Regular cardiac myocyte (primary cell): ENCODE results near the gene WNT6. TPM values are rescaled to one million over a fixed set of nuclear protein-coding genes. Genes with fewer than 3 reads are reported as not detected.

Experiments
- total RNA-seq: library from RNA; depleted of rRNA; stranded (reverse); fragments of >200 nt; gene quantifications from 2 replicates; pipeline ENCODE4 v1.2.3, GENCODE V29; 2014

The WNT6 gene
- total RNA-seq = not detected in 2 replicates

GRCh38 chr2:218859556-218859987, at the start of gene WNT6:
TSS of gene WNT6 (plus strand) at chr2:218859805. CDS start at chr2:218860038, 233 bp downstream.

GRCh38 chr2:218831378-218831990, 28.1 kb upstream of the WNT6 start, which contains the start of gene PRKAG3:
TSS of gene PRKAG3 (minus strand) at chr2:218831803.

GRCh38 chr2:218880102-218880858, 20.7 kb downstream of the WNT6 start, which contains the start of gene WNT10A:
TSS of gene WNT10A (plus strand) at chr2:218880852. CDS start at chr2:218880996, 144 bp downstream.

Other genes with a start within 250 kb of the WNT6 start
- 4.8 and 7.5 TPM in 2 replicates for gene ZNF142, start 200.2 kb upstream of the WNT6 start, total RNA-seq
- gene BCS1L, start 200.1 kb upstream of the WNT6 start, total RNA-seq = 22.8 and 59.8 TPM in 2 replicates
- 24.5 and 33.2 TPM in 2 replicates for gene RNF25, start 187.8 kb upstream of the WNT6 start, total RNA-seq
- 11.9 and 41.7 TPM in 2 replicates for gene STK36, start 187.7 kb upstream of the WNT6 start, total RNA-seq
- 2.8 and 8.1 TPM in 2 replicates for gene TTLL4, start 149.0 kb upstream of the WNT6 start, total RNA-seq
- gene CYP27A1, start 77.7 kb upstream of the WNT6 start, total RNA-seq = 0.58 and 2.0 TPM in 2 replicates
- under 0.01 TPM in 1 of 2 replicates, not detected in the other for gene PRKAG3, start 28.0 kb upstream of the WNT6 start, total RNA-seq
- under 0.01 and 0.19 TPM in 2 replicates for gene WNT10A, start 21.0 kb downstream of the WNT6 start, total RNA-seq
- not detected in 2 replicates for gene CDK5R2, start 99.9 kb downstream of the WNT6 start, total RNA-seq
- not detected in 2 replicates for gene FEV, start 125.4 kb downstream of the WNT6 start, total RNA-seq
- gene CRYBA2, start 133.6 kb downstream of the WNT6 start, total RNA-seq = not detected in 2 replicates
- gene CFAP65, start 181.7 kb downstream of the WNT6 start, total RNA-seq = not detected in 2 replicates
- gene IHH, start 201.1 kb downstream of the WNT6 start, total RNA-seq = not detected in 2 replicates